Activated CD8-positive, alpha-beta T cell treated with anti-CD3 and anti-CD28 coated beads, Interleukin-2, amount 10 ng/mL, durations not matched to agents 7 days and 5 days (primary cell): ENCODE results near the gene CDH13. TPM values are rescaled to one million over a fixed set of nuclear protein-coding genes. Genes with fewer than 3 reads are reported as not detected.

ENCODE experiments used
- ATAC-seq: fragments of 150-1000 bp; cut with Tn5 transposase; one replicate; pipeline ENCODE4 v1.10.0; 2021; ENCODE audit warnings: moderate library complexity
- CTCF ChIA-PET: fragments of 350-600 bp; sonication (Branson Sonifier 250); formaldehyde crosslinking; loops from one replicate; lab custom pipeline; 2021; ENCODE audit warnings: antibody characterized with exemption; lab: Charles Lee
- POLR2A ChIA-PET: fragments of 350-600 bp; sonication (Branson Sonifier 250); formaldehyde crosslinking; loops from one replicate; lab custom pipeline; 2021; ENCODE audit warnings: antibody characterized with exemption; lab: Charles Lee
- DNase-seq: peaks from one replicate; pipeline ENCODE4 v3.0.0-alpha.2; 2020
- H3K27ac Mint-ChIP-seq: one replicate; pipeline ENCODE4 v1.8.0; 2021; ENCODE audit warnings: mild to moderate bottlenecking, mixed read lengths
- H3K27me3 Mint-ChIP-seq: one replicate; pipeline ENCODE4 v1.8.0; 2021; ENCODE audit warnings: low read depth, mixed read lengths
- H3K36me3 Mint-ChIP-seq: one replicate; pipeline ENCODE4 v1.8.0; 2021; ENCODE audit warnings: low read depth, mixed read lengths
- H3K4me1 Mint-ChIP-seq: one replicate; pipeline ENCODE4 v1.8.0; 2021; ENCODE audit warnings: low read depth, mixed read lengths
- H3K4me3 Mint-ChIP-seq: one replicate; pipeline ENCODE4 v1.8.0; 2021; ENCODE audit warnings: mild to moderate bottlenecking, mixed read lengths
- H3K9me3 Mint-ChIP-seq: one replicate; pipeline ENCODE4 v1.8.0; 2022; ENCODE audit warnings: mixed read lengths; ENCODE audit not compliant: insufficient read depth
- total RNA-seq, 2 experiments: library from RNA; stranded (reverse); gene quantifications; one replicate each; pipeline ENCODE4 v1.2.3, GENCODE V29; 2021

The CDH13 gene
- total RNA-seq, 2 experiments from 2014 or later: not detected

DNA sequence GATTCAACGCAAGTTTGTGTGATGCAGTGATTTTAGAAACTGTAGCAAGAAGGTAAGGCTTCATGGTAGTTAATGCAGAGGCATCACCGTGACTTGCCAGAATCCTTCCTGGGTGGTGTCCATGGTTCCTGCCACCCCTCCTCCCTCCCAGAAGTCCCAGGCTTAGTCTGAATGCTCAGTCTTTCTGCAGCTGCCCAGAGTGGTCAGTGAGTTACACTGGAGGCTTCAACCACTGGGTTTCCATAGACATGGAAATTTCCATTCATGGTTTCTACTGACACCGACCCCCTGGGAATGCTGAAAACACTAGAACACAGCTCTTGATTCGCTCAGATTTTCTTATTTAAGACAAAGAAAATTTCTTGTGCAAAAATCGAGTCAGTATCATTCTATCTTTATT, 1021.6 kb downstream of the CDH13 start:
- Mint-ChIP-seq H3K4me3 (no peak overlapping the region), H3K4me1 (no peaks in the 10 kb centered on the region), H3K36me3 (no peaks in the 10 kb centered on the region), H3K9me3 (no peaks in the 10 kb centered on the region), H3K27me3 (no peaks in the 10 kb centered on the region), H3K27ac (no peak overlapping the region)
- ChIA-PET CTCF (no interaction called here), POLR2A (no interaction called here)
- DNase-seq: no peak
- ATAC-seq: no peak

DNA sequence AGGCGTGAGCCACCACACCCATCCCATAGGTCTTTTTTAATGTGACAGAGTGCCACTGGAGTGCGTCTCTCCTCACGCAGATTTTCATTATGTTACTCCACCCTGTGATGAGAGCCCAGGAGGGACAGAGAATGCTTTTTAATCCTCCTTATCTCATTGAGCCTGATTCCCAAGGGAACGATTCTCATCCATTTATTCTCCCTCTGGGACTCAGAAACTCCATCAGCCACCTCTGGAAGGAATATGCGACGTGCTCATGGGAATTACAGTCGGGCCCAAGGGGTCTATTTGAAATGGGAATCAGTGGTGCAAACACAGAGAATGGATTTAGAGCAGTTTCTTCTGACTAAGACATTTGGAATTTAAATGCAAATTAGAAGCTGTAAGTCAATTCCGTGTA, 1025.1 kb downstream of the CDH13 start:
- Mint-ChIP-seq H3K9me3 (no peaks in the 10 kb centered on the region), H3K4me3 (no peak overlapping the region), H3K27me3 (no peaks in the 10 kb centered on the region), H3K27ac (no peak overlapping the region), H3K4me1 (no peaks in the 10 kb centered on the region), H3K36me3 (no peaks in the 10 kb centered on the region)
- ATAC-seq (no peak), DNase-seq (no peak)
- ChIA-PET POLR2A (no interaction called here), CTCF (no interaction called here)

DNA sequence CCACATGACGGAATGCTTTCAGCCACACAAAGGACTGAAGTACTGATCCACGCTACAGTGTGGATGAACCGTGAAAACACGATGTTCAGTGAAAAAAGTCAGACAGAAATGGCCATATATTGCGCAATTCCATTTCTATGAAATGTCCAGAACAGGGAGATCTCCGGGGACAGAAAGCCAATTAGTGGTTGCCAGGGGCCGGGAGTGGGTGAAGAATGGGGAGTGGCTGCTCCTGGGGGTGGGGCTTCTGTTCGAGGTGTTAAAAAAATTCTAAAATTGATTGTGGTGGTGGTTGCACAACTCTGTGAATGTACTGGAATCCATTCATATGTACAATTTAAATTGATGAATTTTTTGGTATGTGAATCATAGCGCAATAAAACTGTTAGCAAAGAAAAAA, 1026.2 kb downstream of the CDH13 start:
- Mint-ChIP-seq H3K27ac (no peak overlapping the region), H3K27me3 (no peaks in the 10 kb centered on the region), H3K4me1 (no peaks in the 10 kb centered on the region), H3K36me3 (no peaks in the 10 kb centered on the region), H3K4me3 (no peak overlapping the region), H3K9me3 (no peaks in the 10 kb centered on the region)
- ATAC-seq (no peak), DNase-seq (no peak)
- ChIA-PET POLR2A (no interaction called here), CTCF (no interaction called here)

DNA sequence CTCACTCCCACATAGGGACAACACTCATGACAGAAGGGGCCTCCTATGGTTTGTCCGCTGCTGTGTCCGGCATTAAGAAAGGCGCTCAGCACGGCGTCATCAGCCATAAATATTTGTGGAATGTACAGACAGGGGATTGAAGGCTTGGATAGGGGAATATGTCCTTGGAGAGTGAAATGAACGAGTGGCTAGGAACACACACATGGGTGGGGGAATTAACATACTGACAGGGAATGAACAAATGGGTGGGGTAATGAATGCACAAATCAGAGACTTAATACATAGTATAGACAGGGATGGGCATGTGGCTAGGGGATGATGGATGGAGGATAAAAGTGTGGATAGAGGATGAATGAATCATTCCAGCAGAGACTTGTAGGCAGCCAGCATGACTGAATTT, 1027.0 kb downstream of the CDH13 start:
- Mint-ChIP-seq H3K27me3 (no peaks in the 10 kb centered on the region), H3K9me3 (no peaks in the 10 kb centered on the region), H3K4me3 (no peak overlapping the region), H3K4me1 (no peaks in the 10 kb centered on the region), H3K36me3 (no peaks in the 10 kb centered on the region), H3K27ac (no peak overlapping the region)
- no peak for DNase-seq
- ChIA-PET POLR2A (no interaction called here), CTCF (no interaction called here)
- no peak for ATAC-seq

DNA sequence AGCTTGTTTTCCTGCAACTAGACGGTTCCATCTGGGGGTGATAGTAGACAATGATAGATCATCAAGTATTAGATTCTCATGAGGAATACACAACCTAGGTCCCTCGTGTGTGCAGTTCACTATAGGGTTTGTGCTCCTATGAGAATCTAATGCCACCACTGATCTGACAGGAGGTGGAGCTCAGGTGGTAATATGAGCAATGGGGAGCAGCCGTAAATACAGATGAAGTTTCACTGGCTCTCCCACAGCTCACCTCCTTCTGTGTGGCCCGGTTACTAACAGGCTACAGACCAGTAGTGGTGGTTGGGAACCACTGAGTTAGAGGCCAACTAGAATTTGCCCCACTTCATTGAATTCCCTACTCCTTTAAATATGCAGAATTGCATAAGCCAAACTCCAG, 1033.5 kb downstream of the CDH13 start:
- no peaks in the 10 kb centered on the region for H3K36me3 Mint-ChIP-seq
- ATAC-seq (no peak), DNase-seq (no peak)
- peaks cover 6% of the 10 kb centered on the region for H3K9me3 Mint-ChIP-seq
- no peak overlapping the region for H3K4me3 Mint-ChIP-seq
- CTCF ChIA-PET: no interaction called here
- H3K4me1 Mint-ChIP-seq: no peaks in the 10 kb centered on the region
- H3K27ac Mint-ChIP-seq: no peak overlapping the region
- POLR2A ChIA-PET: no interaction called here
- no peaks in the 10 kb centered on the region for H3K27me3 Mint-ChIP-seq

DNA sequence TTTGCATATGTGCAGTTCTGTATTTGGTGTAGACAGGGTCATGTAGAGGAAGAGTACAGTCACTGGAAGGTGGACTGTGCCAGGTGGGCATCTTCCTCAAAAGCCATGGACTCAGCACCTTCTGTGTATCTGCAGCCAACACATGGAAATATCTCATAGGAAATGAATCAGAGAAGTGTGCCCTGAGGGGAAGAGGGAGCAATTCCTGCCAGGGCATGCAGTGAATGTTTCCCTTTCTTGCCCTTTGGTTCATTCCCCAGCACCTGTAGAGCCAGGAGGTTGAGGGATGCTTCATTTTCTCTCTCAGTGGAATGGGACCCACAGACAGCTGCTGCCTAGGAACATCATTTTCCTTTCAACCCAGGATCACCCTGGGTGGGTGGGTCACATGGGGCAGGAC, 1034.9 kb downstream of the CDH13 start:
- Mint-ChIP-seq H3K4me3 (no peak overlapping the region), H3K9me3 (peaks cover 6% of the 10 kb centered on the region), H3K27ac (no peak overlapping the region), H3K4me1 (no peaks in the 10 kb centered on the region), H3K36me3 (no peaks in the 10 kb centered on the region), H3K27me3 (no peaks in the 10 kb centered on the region)
- CTCF ChIA-PET: no interaction called here
- no peak for DNase-seq
- POLR2A ChIA-PET: no interaction called here
- ATAC-seq: no peak

DNA sequence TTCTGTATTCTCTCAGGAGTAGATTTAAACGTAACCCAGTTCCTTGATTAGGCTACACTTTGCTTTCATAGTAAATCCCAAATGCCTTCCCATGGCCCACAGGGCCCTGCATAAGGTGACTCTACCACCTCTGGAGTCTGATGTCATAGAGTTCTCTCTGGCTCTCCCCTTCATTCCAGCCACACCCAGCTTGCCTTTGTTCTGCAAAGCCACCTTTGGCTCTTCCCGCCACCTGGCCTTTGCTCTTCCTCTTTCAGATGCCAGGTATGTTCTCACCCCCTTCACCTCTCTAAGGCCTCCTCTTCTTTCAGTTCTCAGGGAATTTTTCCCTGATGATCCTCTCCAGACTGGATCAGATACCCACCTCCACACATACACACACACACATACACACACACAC, 1039.7 kb downstream of the CDH13 start:
- no peak overlapping the region for H3K4me3 Mint-ChIP-seq
- CTCF ChIA-PET: no interaction called here
- H3K4me1 Mint-ChIP-seq: no peaks in the 10 kb centered on the region
- H3K36me3 Mint-ChIP-seq: no peaks in the 10 kb centered on the region
- peaks cover 3% of the 10 kb centered on the region for H3K27me3 Mint-ChIP-seq
- POLR2A ChIA-PET: no interaction called here
- no peak overlapping the region for H3K27ac Mint-ChIP-seq
- no peak for ATAC-seq
- DNase-seq: no peak
- H3K9me3 Mint-ChIP-seq: peaks cover 9% of the 10 kb centered on the region

DNA sequence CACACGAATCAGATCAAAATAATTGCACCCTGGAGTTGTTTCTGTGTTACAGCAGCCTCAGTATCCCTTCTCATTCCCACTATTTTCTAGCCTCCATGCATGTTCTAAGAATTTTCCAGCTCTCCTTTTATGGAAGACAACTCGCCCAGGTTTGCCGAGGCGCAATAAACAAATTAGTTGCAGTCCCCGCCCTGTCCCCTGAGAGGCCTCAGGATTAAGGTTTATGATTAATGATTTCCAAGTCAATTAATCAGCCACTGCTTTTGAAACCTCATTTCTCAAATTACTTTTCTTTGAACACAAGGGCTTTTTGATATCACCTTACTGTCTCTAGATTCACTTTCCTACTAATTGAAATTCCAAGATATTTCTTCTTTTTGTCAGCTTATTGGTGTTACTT, 1042.7 kb downstream of the CDH13 start:
- Mint-ChIP-seq H3K4me1 (no peaks in the 10 kb centered on the region), H3K27ac (no peak overlapping the region), H3K9me3 (peaks cover 9% of the 10 kb centered on the region), H3K4me3 (no peak overlapping the region), H3K36me3 (no peaks in the 10 kb centered on the region), H3K27me3 (peaks cover 3% of the 10 kb centered on the region)
- no peak for DNase-seq
- ChIA-PET POLR2A (no interaction called here), CTCF (no interaction called here)
- no peak for ATAC-seq

DNA sequence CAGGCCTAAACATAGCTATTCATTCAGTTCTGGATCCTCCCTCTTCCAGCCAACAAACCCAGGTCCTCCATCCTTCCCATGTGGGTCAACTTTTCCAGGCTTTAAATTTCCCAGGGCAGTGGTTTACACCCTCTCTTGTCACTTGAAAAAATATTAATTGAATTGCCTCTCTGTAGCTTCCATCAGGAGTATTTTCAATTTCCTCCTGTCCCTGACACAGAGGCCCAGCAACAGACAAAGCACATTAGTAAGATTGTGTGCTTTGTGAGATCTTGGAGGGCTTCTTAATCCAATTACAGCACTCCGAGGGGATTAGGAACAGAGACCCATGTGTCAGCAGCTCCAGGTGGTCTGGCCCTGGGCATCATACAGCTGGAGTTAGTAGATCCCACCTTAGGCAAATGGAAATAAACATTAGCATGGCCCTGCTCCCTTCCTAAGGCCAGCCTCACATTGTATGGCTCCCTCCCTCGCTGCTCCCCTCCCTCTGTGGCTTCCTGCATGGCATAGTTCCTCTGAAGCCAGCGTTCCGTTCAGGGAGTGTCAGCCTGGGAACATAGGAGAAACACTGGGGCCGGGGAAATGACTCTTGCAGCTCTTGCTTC, 1048.3 kb downstream of the CDH13 start:
- CTCF ChIA-PET: no interaction called here

DNA sequence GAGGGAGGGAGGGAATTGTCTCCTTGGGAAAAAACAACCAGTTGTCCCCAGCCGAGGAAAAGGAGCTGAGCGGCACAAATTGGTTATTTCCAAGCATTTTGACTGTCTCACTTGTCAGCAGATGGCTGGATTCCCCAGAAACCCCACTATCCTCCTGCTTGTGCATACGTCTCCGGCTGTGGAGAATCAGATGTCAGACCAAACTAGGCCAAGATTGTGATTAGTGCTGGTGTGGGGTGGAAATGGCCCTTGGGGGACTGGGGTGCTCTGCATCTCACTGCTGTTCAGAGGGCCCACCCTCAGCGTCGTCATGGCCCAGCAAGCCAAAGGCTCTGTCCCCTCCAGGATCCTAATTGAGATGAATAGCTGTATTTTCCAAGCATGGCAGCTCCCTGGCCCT, 1049.3 kb downstream of the CDH13 start:
- DNase-seq (no peak), ATAC-seq (no peak)
- Mint-ChIP-seq H3K4me1 (no peaks in the 10 kb centered on the region), H3K27ac (no peak overlapping the region), H3K36me3 (no peaks in the 10 kb centered on the region), H3K9me3 (no peaks in the 10 kb centered on the region), H3K27me3 (no peaks in the 10 kb centered on the region), H3K4me3 (no peak overlapping the region)
- ChIA-PET POLR2A (no interaction called here), CTCF (no interaction called here)

More for the DNA sequence above, 1048.3 kb downstream of the CDH13 start:
- H3K36me3 Mint-ChIP-seq: no peaks in the 10 kb centered on the region
- no peaks in the 10 kb centered on the region for H3K27me3 Mint-ChIP-seq
- POLR2A ChIA-PET: no interaction called here
- no peak for DNase-seq
- no peak overlapping the region for H3K27ac Mint-ChIP-seq
- no peak overlapping the region for H3K4me3 Mint-ChIP-seq
- no peak for ATAC-seq
- no peaks in the 10 kb centered on the region for H3K4me1 Mint-ChIP-seq
- H3K9me3 Mint-ChIP-seq: peaks cover 3% of the 10 kb centered on the region

DNA sequence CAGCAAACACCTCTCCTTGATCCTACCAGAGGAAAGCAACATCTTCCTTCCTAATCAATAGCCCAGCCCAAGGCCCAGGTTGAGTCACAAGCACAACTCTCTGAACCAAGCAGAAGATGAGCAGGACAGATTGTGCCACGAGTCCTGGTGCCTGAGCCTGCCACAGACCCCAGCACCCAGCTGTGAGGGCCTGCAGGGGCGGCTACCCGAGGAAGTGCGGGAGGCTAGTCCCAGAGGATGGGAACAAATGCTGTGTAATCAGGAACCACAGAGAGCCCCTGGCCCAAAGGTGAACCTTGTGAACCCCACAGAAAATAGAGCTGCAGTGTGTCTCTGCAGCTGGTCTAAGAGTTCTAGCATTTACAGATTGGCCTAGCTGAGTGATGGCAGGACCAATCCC, 1054.2 kb downstream of the CDH13 start:
- H3K4me1 Mint-ChIP-seq: no peaks in the 10 kb centered on the region
- ChIA-PET POLR2A (no interaction called here), CTCF (no interaction called here)
- ATAC-seq: no peak
- H3K36me3 Mint-ChIP-seq: no peaks in the 10 kb centered on the region
- H3K27ac Mint-ChIP-seq: no peak overlapping the region
- no peak for DNase-seq
- H3K27me3 Mint-ChIP-seq: peaks cover 12% of the 10 kb centered on the region
- H3K4me3 Mint-ChIP-seq: no peak overlapping the region
- no peaks in the 10 kb centered on the region for H3K9me3 Mint-ChIP-seq

DNA sequence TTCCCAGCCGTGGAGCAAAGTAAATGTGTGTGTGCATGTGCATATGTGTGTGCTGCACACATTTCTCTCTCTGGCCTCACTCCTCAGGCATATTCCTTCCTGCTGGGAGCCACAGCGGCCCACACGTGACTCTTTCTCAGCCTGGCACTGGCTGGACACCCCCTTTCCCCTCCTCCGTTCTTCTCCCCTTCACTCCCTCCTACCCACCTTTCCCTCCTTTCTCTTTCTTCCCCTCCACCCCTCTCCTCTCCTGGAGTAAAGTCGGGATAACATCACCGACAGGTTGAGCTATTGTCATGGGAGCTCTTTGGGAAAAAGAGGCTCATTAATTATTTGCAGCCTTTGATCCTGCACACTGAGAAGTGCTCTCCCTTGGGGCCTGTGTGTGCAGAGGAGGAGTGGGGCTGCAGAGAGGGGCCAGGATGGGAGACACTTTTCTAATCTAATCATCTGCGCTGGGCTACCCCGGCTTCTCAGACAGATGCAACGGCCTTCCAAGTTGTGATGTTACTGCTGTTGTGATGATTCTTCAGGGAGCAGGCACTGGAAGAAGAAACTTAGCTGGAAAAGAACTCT, 1054.7 kb downstream of the CDH13 start:
- POLR2A ChIA-PET: no interaction called here
- H3K27ac Mint-ChIP-seq: no peak overlapping the region

More for the DNA sequence above, 1054.7 kb downstream of the CDH13 start:
- Mint-ChIP-seq H3K4me3 (no peak overlapping the region), H3K4me1 (no peaks in the 10 kb centered on the region), H3K27me3 (peaks cover 12% of the 10 kb centered on the region), H3K9me3 (no peaks in the 10 kb centered on the region), H3K36me3 (no peaks in the 10 kb centered on the region)
- CTCF ChIA-PET: no interaction called here
- DNase-seq (no peak), ATAC-seq (no peak)
